Posterior cingulate gyrus (tissue), 11 donors: ENCODE measurements around the gene FAM78B.

Source experiments
- DNase-seq, 10 donors: peaks; one replicate each; pipeline versions ENCODE4 v3.0.0 to v3.0.0-alpha.2; 2020 to 2021; ENCODE audit warnings: mixed read lengths in 3 of 10
- intact Hi-C: fragments of 100-400 bp; cut with DNase I; formaldehyde crosslinking; loops from one replicate; pipeline ENCODE4 v1.15.1; 2023

The FAM78B gene

GRCh38 chr1:166026143-166026542, 140.7 kb downstream of the FAM78B start:
- intact Hi-C loops: no loop called here
- DNase-seq: no peak

DNA sequence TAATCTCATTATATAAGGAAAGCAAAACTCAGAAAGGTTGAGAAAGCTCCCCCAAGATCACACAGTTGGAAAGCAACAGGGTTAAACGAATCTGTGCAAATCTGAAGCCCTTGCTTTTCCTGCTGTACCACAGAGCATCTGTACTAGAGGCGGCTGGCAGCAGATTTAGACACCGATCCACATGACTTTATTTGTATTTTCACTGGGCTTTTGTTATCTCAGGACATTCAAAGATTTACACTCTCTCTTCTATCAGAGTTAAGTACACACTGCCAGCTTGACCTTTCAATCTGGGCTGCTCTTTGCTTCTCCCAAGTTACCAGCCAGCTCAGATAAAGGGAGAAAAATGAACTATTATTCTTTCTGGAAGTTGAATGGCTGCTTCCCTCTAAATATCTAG, 146.6 kb downstream of the FAM78B start:
- intact Hi-C loops: no loop called here
- no peak for DNase-seq
